ENCODE results near the gene SPDYC.
A peak's percentile ranks its signal among the peaks of the same experiment; 100 is the strongest.
"Not testable (repeated sequence)": the region's sequence is repeated elsewhere in the genome, so short reads cannot be mapped to it uniquely, and the experiment has no call there.

The SPDYC gene

GRCh38 chr11:65167656-65168055 is 2.4 kb upstream of the SPDYC start:
- DNase-seq (ENCODE audit: low spot score) = no peak
- no peak for FAIRE-seq

GRCh38 chr11:65169164-65169641 is 830 bp upstream of the SPDYC start:
- FAIRE-seq (no peak), DNase-seq (ENCODE audit: low spot score) (no peak)

- no peak for DNase-seq (ENCODE audit: low spot score)
- FAIRE-seq = no peak
Observed at GRCh38 chr11:65172600-65172999, 2.6 kb downstream of the SPDYC start.

- DNase-seq (ENCODE audit: low spot score); FAIRE-seq: not testable (repeated sequence)
Observed at GRCh38 chr11:65174571-65175010, 4.6 kb downstream of the SPDYC start.

- DNase-seq (ENCODE audit: low spot score) (peak; percentile 28), FAIRE-seq (no peak)
Observed at GRCh38 chr11:65180877-65181568, 11.0 kb downstream of the SPDYC start.

GRCh38 chr11:65181569-65182257 is 11.7 kb downstream of the SPDYC start, which contains the start of gene CAPN1:
CAPN1 (plus strand) TSS chr11:65181928; CDS start chr11:65182702, 774 bp downstream.
- peak; percentile 91 for DNase-seq (ENCODE audit: low spot score)
- FAIRE-seq = no peak

GRCh38 chr11:65182258-65183170 is 12.5 kb downstream of the SPDYC start:
- no peak for FAIRE-seq
- DNase-seq (ENCODE audit: low spot score) = no peak

- FAIRE-seq = no peak
- no peak for DNase-seq (ENCODE audit: low spot score)
Observed at GRCh38 chr11:65183201-65183891, 13.3 kb downstream of the SPDYC start.

- DNase-seq (ENCODE audit: low spot score) = no peak
- no peak for FAIRE-seq
Observed at GRCh38 chr11:65184146-65184545, 14.1 kb downstream of the SPDYC start.

- FAIRE-seq (no peak), DNase-seq (ENCODE audit: low spot score) (no peak)
Observed at GRCh38 chr11:65185171-65185570, 15.1 kb downstream of the SPDYC start.

- no peak for DNase-seq (ENCODE audit: low spot score)
- no peak for FAIRE-seq
Observed at GRCh38 chr11:65185869-65186341, 15.9 kb downstream of the SPDYC start.

GRCh38 chr11:65186701-65187100 is 16.7 kb downstream of the SPDYC start:
- DNase-seq (ENCODE audit: low spot score) (no peak), FAIRE-seq (no peak)

GRCh38 chr11:65187146-65187675 is 17.2 kb downstream of the SPDYC start:
- FAIRE-seq = no peak

GRCh38 chr11:65187971-65188461 is 18.0 kb downstream of the SPDYC start:
- DNase-seq (ENCODE audit: low spot score) = no peak
- no peak for FAIRE-seq

More at GRCh38 chr11:65187146-65187675, 17.2 kb downstream of the SPDYC start:
- DNase-seq (ENCODE audit: low spot score) = no peak

GRCh38 chr11:65188486-65188885 is 18.5 kb downstream of the SPDYC start:
- FAIRE-seq = no peak

GRCh38 chr11:65189191-65189590 is 19.2 kb downstream of the SPDYC start:
- DNase-seq (ENCODE audit: low spot score) = no peak
- FAIRE-seq = no peak

More at GRCh38 chr11:65188486-65188885, 18.5 kb downstream of the SPDYC start:
- no peak for DNase-seq (ENCODE audit: low spot score)

GRCh38 chr11:65194564-65194963 is 24.5 kb downstream of the SPDYC start:
- no peak for DNase-seq (ENCODE audit: low spot score)
- FAIRE-seq = no peak

GRCh38 chr11:65204143-65204542 is 34.1 kb downstream of the SPDYC start:
- DNase-seq (ENCODE audit: low spot score) = no peak
- FAIRE-seq = no peak

- no peak for FAIRE-seq
- no peak for DNase-seq (ENCODE audit: low spot score)
Observed at GRCh38 chr11:65204646-65205601, 34.9 kb downstream of the SPDYC start.

All from RCC 7860 (cell line).